ENCODE results near the gene ADAM12.

DNA sequence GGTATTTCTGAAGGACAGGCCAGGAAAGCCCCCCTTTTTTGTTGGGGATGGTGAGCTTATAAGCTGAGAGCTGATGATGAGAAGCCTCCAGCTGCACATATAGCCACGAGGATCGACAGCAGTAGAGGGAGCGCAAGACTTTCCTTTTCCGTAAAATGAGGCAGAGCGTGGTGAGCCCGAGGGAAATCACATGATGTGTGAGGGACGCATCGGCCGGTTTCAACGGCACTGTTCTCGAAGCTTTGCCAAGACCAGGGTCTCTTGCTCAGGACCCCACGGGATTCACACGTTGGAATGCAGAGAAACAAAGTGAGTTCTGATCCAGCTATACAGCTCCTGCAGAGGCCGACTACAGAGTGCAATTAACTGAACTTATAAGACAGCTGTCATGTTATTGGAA lies 55.7 kb downstream of the ADAM12 start:
- no peak for TF ChIP-seq EP300 (IDR thresholded peaks at IDR 0.05; ENCODE audit: borderline replicate concordance)
- no peak for TF ChIP-seq EGR1 (IDR thresholded peaks at IDR 0.05)
- TF ChIP-seq CEBPB (IDR thresholded peaks at IDR 0.05), result no peak
- TF ChIP-seq FOXM1 (IDR thresholded peaks at IDR 0.05; ENCODE audit: borderline replicate concordance, low read depth), result no peak
- no peak for TF ChIP-seq TCF12 (IDR thresholded peaks at IDR 0.05; ENCODE audit: low read depth)
- TF ChIP-seq, protein P1, sequence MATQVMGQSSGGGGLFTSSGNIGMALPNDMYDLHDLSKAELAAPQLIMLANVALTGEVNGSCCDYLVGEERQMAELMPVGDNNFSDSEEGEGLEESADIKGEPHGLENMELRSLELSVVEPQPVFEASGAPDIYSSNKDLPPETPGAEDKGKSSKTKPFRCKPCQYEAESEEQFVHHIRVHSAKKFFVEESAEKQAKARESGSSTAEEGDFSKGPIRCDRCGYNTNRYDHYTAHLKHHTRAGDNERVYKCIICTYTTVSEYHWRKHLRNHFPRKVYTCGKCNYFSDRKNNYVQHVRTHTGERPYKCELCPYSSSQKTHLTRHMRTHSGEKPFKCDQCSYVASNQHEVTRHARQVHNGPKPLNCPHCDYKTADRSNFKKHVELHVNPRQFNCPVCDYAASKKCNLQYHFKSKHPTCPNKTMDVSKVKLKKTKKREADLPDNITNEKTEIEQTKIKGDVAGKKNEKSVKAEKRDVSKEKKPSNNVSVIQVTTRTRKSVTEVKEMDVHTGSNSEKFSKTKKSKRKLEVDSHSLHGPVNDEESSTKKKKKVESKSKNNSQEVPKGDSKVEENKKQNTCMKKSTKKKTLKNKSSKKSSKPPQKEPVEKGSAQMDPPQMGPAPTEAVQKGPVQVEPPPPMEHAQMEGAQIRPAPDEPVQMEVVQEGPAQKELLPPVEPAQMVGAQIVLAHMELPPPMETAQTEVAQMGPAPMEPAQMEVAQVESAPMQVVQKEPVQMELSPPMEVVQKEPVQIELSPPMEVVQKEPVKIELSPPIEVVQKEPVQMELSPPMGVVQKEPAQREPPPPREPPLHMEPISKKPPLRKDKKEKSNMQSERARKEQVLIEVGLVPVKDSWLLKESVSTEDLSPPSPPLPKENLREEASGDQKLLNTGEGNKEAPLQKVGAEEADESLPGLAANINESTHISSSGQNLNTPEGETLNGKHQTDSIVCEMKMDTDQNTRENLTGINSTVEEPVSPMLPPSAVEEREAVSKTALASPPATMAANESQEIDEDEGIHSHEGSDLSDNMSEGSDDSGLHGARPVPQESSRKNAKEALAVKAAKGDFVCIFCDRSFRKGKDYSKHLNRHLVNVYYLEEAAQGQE (IDR thresholded peaks at IDR 0.05; ENCODE audit: low read depth), result no peak
- no peak for TF ChIP-seq CREB1 (IDR thresholded peaks at IDR 0.05; ENCODE audit: low read depth)
- no peak for TF ChIP-seq TAF1 (IDR thresholded peaks at IDR 0.05; ENCODE audit: low read depth)
- no peak for TF ChIP-seq RAD21 (IDR thresholded peaks at IDR 0.05; ENCODE audit: low read depth)
- TF ChIP-seq, protein P2, sequence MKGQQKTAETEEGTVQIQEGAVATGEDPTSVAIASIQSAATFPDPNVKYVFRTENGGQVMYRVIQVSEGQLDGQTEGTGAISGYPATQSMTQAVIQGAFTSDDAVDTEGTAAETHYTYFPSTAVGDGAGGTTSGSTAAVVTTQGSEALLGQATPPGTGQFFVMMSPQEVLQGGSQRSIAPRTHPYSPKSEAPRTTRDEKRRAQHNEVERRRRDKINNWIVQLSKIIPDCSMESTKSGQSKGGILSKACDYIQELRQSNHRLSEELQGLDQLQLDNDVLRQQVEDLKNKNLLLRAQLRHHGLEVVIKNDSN (IDR thresholded peaks at IDR 0.05), result no peak
- no peak for TF ChIP-seq ZBTB7A (IDR thresholded peaks at IDR 0.05; ENCODE audit: low read depth)
- no peak for TF ChIP-seq NFIC (IDR thresholded peaks at IDR 0.05)
